DND-41 (cell line): Measurements from ENCODE around the gene VOPP1.

Experiments
- ATAC-seq: fragments of 200-7000 bp; cut with Tn5 transposase; 3 replicates; pipeline ENCODE4 v1.9.1; 2021; ENCODE audit warnings: low read depth; ENCODE audit not compliant: insufficient read depth
- DNase-seq: peaks from one replicate; pipeline ENCODE4 v3.0.0-alpha.2; 2020
- H2AFZ ChIP-seq: 2 replicates; pipeline ENCODE4 v1.6.0; 2012; ENCODE audit warnings: low read depth, low read length
- H3K27ac ChIP-seq: 2 replicates; pipeline ENCODE4 v1.5.1; 2012; ENCODE audit warnings: low read length, inconsistent platforms
- H3K27me3 ChIP-seq: fragments of 200-600 bp; sonication (generic); 2 replicates; pipeline ENCODE4 v1.6.0; 2012; ENCODE audit warnings: low read length, mild to moderate bottlenecking, inconsistent platforms; ENCODE audit not compliant: insufficient read depth, poor library complexity
- H3K36me3 ChIP-seq: 2 replicates; pipeline ENCODE4 v1.5.1; 2012; ENCODE audit warnings: low read length, inconsistent platforms; ENCODE audit not compliant: insufficient read depth
- H3K4me1 ChIP-seq: 2 replicates; pipeline ENCODE4 v1.5.1; 2012; ENCODE audit warnings: mild to moderate bottlenecking, low read length; ENCODE audit not compliant: insufficient read depth
- H3K4me2 ChIP-seq: 2 replicates; pipeline ENCODE4 v1.6.0; 2012; ENCODE audit warnings: mild to moderate bottlenecking, moderate library complexity, low read length, inconsistent platforms; ENCODE audit not compliant: insufficient read depth
- H3K4me3 ChIP-seq, 2 experiments: fragments of 200-600 bp in 1 of 2; shearing (Covaris generic) in 1 of 2; 2 replicates each; pipeline ENCODE4 v1.5.1; 2012 to 2016; ENCODE audit warnings: inconsistent platforms in 2 of 2, low read length in 2 of 2, mild to moderate bottlenecking in 2 of 2, low read depth in 1 of 2, moderate library complexity in 1 of 2
- H3K79me2 ChIP-seq: 2 replicates; pipeline ENCODE4 v1.6.0; 2012; ENCODE audit warnings: low read length, inconsistent platforms; ENCODE audit not compliant: insufficient read depth
- H3K9ac ChIP-seq: 2 replicates; pipeline ENCODE4 v1.6.0; 2012; ENCODE audit warnings: low read depth, mild to moderate bottlenecking, inconsistent platforms, low read length, moderate library complexity
- H3K9me3 ChIP-seq: 2 replicates; pipeline ENCODE4 v1.5.1; 2012; ENCODE audit warnings: low read length, moderate library complexity, mild to moderate bottlenecking, inconsistent platforms; ENCODE audit not compliant: insufficient read depth, severe bottlenecking
- H4K20me1 ChIP-seq: 2 replicates; pipeline ENCODE4 v1.6.0; 2012; ENCODE audit warnings: low read length; ENCODE audit not compliant: insufficient read depth
- EZH2 ChIP-seq: IDR thresholded peaks from 3 replicates; pipeline ENCODE4 v1.6.1; 2012; ENCODE audit warnings: borderline replicate concordance, low read depth, mild to moderate bottlenecking, moderate library complexity, low read length, inconsistent platforms; ENCODE audit not compliant: severe bottlenecking
- TF ChIP-seq, protein P1 (sequence below): IDR thresholded peaks from 2 replicates; pipeline ENCODE4 v1.5.1; 2012; ENCODE audit warnings: borderline replicate concordance, low read length, moderate library complexity, mild to moderate bottlenecking; ENCODE audit not compliant: poor library complexity, severe bottlenecking; ENCODE audit errors: extremely low read depth

Gene VOPP1

DNA sequence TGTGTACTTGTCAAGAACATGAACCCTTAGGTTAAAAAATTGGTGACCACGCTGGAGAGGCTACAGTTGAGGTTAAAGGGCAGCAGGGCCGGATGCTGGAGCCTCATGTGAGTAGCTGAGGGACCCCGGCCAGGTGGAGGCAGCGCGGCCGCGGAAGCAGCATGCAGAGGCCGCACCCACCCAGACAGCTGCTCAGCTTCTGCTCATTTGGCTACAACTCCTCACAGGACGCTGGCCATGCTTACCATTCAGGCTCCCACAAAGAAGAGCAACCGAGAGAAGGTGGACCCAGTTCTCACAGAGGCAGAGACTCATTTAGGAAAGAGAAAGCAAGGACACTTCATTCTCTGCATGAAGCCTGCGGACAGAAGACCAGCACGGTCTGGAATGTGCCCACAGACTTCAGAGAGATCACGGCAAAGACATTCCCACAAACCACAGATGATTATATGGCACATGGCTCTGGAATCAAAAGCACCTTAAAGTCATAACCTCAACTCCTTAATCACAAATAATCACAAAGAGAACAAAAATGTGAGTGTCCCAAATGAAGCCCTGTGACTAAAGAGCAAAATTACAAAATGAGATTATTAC, 94.4 kb downstream of the VOPP1 start:
- Histone ChIP-seq H3K79me2 (peaks cover 48% of the 10 kb centered on the region), H3K9ac (no peak overlapping the region), H3K36me3 (peaks cover 62% of the 10 kb centered on the region), H3K9me3 (no peaks in the 10 kb centered on the region), H2AFZ (no peak overlapping the region), H3K4me3 (no peak overlapping the region), H3K27me3 (no peaks in the 10 kb centered on the region), H3K27ac (no peak overlapping the region), H3K4me1 (peaks cover 25% of the 10 kb centered on the region), H3K4me2 (no peak overlapping the region), H4K20me1 (peaks cover 62% of the 10 kb centered on the region)
- ATAC-seq (no peak), DNase-seq (no peak)
- TF ChIP-seq, protein P1, sequence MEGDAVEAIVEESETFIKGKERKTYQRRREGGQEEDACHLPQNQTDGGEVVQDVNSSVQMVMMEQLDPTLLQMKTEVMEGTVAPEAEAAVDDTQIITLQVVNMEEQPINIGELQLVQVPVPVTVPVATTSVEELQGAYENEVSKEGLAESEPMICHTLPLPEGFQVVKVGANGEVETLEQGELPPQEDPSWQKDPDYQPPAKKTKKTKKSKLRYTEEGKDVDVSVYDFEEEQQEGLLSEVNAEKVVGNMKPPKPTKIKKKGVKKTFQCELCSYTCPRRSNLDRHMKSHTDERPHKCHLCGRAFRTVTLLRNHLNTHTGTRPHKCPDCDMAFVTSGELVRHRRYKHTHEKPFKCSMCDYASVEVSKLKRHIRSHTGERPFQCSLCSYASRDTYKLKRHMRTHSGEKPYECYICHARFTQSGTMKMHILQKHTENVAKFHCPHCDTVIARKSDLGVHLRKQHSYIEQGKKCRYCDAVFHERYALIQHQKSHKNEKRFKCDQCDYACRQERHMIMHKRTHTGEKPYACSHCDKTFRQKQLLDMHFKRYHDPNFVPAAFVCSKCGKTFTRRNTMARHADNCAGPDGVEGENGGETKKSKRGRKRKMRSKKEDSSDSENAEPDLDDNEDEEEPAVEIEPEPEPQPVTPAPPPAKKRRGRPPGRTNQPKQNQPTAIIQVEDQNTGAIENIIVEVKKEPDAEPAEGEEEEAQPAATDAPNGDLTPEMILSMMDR: no peak
- no peak for TF ChIP-seq EZH2

GRCh38 chr7:55476852-55477780, 95.2 kb downstream of the VOPP1 start:
- no peak for TF ChIP-seq EZH2
- TF ChIP-seq, protein P1: no peak
- H3K27me3 ChIP-seq: no peaks in the 10 kb centered on the region
- peaks cover 25% of the 10 kb centered on the region for H3K4me1 ChIP-seq
- no peak overlapping the region for H2AFZ ChIP-seq
- no peaks in the 10 kb centered on the region for H3K9me3 ChIP-seq
- H3K36me3 ChIP-seq: peaks cover 57% of the 10 kb centered on the region
- H3K4me2 ChIP-seq: no peak overlapping the region
- DNase-seq: no peak
- ATAC-seq: no peak
- H3K79me2 ChIP-seq: peaks cover 48% of the 10 kb centered on the region
- no peak overlapping the region for H3K4me3 ChIP-seq
- no peak overlapping the region for H3K9ac ChIP-seq
- H3K27ac ChIP-seq: no peak overlapping the region; the same call in 1 of the 2 replicates
- peaks cover 62% of the 10 kb centered on the region for H4K20me1 ChIP-seq

DNA sequence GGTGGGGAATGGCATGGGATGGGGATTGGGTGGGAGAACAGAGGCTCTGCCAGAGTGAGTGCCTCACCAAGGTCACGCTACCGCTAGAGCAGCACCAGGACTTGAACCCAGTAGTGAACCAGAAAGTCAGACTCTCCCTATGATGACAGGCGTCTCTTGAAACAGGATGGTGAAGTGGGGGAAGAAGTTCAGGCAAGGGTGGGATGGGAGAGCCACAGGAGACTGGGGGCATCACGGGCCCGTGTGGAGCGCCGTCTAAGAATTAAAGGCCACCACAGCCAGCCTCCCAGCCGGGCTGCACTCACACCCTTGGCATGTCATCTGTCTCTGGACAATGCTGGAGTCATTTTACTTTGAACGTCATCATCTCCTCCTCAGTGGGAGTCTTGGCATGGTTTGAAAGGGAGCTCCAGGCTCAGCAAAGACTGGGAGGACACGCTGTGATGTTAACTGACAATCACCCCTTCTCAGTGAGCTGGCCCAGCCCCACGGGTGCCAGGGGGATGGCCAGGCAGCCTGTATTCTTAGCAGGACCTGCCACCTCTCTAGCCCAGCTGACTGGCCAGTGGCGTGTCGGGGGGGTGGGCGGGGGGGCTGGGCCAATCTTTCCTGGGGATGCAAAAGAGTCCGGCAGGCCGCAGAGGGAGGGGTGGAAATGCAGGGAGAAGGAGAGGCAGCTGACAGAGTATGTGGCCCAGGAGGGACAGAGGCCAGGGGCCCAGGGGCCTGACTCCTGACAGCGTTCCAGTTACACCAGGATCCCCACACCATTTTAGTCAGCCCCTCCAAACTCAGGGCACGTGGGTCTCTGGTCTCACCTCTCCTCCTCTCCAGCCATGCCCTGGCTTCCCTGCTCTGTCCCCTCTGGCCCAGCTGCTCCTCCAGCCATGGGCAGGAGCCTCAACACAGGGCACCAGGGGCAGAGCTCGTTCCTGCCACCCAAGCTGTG, 96.2 kb downstream of the VOPP1 start:
- Histone ChIP-seq H3K79me2 (peaks cover 43% of the 10 kb centered on the region), H3K27ac (peak overlapping the region; percentile 44; the same call in 1 of the 2 replicates), H3K9ac (no peak overlapping the region), H3K4me1 (peaks cover 32% of the 10 kb centered on the region), H2AFZ (no peak overlapping the region), H3K4me3 (no peak overlapping the region), H4K20me1 (peaks cover 55% of the 10 kb centered on the region), H3K4me2 (no peak overlapping the region), H3K9me3 (no peaks in the 10 kb centered on the region), H3K27me3 (no peaks in the 10 kb centered on the region), H3K36me3 (peaks cover 58% of the 10 kb centered on the region)
- DNase-seq (no peak), ATAC-seq (no peak)
- TF ChIP-seq EZH2: no peak
- TF ChIP-seq, protein P1: no peak
